ENCODE results near the gene LEF1. TPM values are rescaled to one million over a fixed set of nuclear protein-coding genes. Genes with fewer than 3 reads are reported as not detected.

LEF1 gene
- total RNA-seq, 2 experiments from 2014 or later, result 281 to 309 TPM

GRCh38 chr4:108094923-108095482 lies 73.7 kb downstream of the LEF1 start:
- H3K9me3 Mint-ChIP-seq, result no peaks in the 10 kb centered on the region
- DNase-seq, result no peak
- H3K4me1 Mint-ChIP-seq, result peaks cover 78% of the 10 kb centered on the region
- H3K36me3 Mint-ChIP-seq, result peaks cover 44% of the 10 kb centered on the region
- H3K27me3 Mint-ChIP-seq, result no peaks in the 10 kb centered on the region
- POLR2A ChIA-PET, result interaction anchor here (1.4 to 2.3 kb wide), 4 partner anchors 8 to 18 kb away, joined by 3 to 10 read pairs (median 5); no protein-coding TSS in a partner anchor
- H3K27ac Mint-ChIP-seq, result peak overlapping the region; percentile 77
- ATAC-seq (ENCODE audit: low read depth), result peak; percentile 19
- H3K4me3 Mint-ChIP-seq, result peak overlapping the region; percentile 53

GRCh38 chr4:108094131-108094530 lies 74.6 kb downstream of the LEF1 start:
- peak overlapping the region; percentile 53 for H3K4me3 Mint-ChIP-seq
- POLR2A ChIA-PET, result interaction anchor here (0.5 to 2.3 kb wide), 8 partner anchors 9 to 73 kb away, joined by 3 to 10 read pairs (median 4); no protein-coding TSS in a partner anchor
- DNase-seq, result no peak
- peak overlapping the region; percentile 77 for H3K27ac Mint-ChIP-seq
- H3K9me3 Mint-ChIP-seq, result no peaks in the 10 kb centered on the region
- H3K4me1 Mint-ChIP-seq, result peaks cover 79% of the 10 kb centered on the region
- H3K27me3 Mint-ChIP-seq, result no peaks in the 10 kb centered on the region
- ATAC-seq (ENCODE audit: low read depth), result no peak
- H3K36me3 Mint-ChIP-seq, result peaks cover 49% of the 10 kb centered on the region

- Mint-ChIP-seq H3K4me1 (peaks cover 76% of the 10 kb centered on the region), H3K27me3 (no peaks in the 10 kb centered on the region), H3K4me3 (peak overlapping the region; percentile 61), H3K36me3 (peaks cover 54% of the 10 kb centered on the region), H3K27ac (peak overlapping the region; percentile 70), H3K9me3 (no peaks in the 10 kb centered on the region)
- ATAC-seq (ENCODE audit: low read depth) (no peak), DNase-seq (no peak)
- POLR2A ChIA-PET, result interaction anchor here (0.7 to 1.3 kb wide), 5 partner anchors 10 to 57 kb away, joined by 3 to 4 read pairs (median 4); no protein-coding TSS in a partner anchor
Observed at GRCh38 chr4:108092288-108092687, 76.4 kb downstream of the LEF1 start.

GRCh38 chr4:108087293-108087967 lies 81.3 kb downstream of the LEF1 start:
- no peak for DNase-seq
- Mint-ChIP-seq H3K4me3 (no peak overlapping the region), H3K27me3 (no peaks in the 10 kb centered on the region), H3K9me3 (no peaks in the 10 kb centered on the region), H3K4me1 (peaks cover 49% of the 10 kb centered on the region), H3K27ac (peak overlapping the region; percentile 65), H3K36me3 (peaks cover 58% of the 10 kb centered on the region)
- POLR2A ChIA-PET, result interaction anchor here (1.2 to 2.9 kb wide), 2 partner anchors 13 to 20 kb away, joined by 3 to 7 read pairs; no protein-coding TSS in a partner anchor
- ATAC-seq (ENCODE audit: low read depth), result no peak

- DNase-seq, result peak; percentile 52
Observed at GRCh38 chr4:108081256-108081655, 87.5 kb downstream of the LEF1 start.

GRCh38 chr4:108080747-108081146 lies 88.0 kb downstream of the LEF1 start:
- POLR2A ChIA-PET, result interaction anchor here (0.6 to 2.0 kb wide), 9 partner anchors 13 to 92 kb away, joined by 3 to 10 read pairs (median 4); no protein-coding TSS in a partner anchor
- H3K4me3 Mint-ChIP-seq, result peak overlapping the region; percentile 80

More at GRCh38 chr4:108081256-108081655, 87.5 kb downstream of the LEF1 start:
- peaks cover 62% of the 10 kb centered on the region for H3K36me3 Mint-ChIP-seq
- no peaks in the 10 kb centered on the region for H3K27me3 Mint-ChIP-seq
- H3K27ac Mint-ChIP-seq, result peak overlapping the region; percentile 92
- peak overlapping the region; percentile 80 for H3K4me3 Mint-ChIP-seq
- H3K9me3 Mint-ChIP-seq, result no peaks in the 10 kb centered on the region
- ATAC-seq (ENCODE audit: low read depth), result peak; percentile 70
- H3K4me1 Mint-ChIP-seq, result peaks cover 47% of the 10 kb centered on the region
- POLR2A ChIA-PET, result interaction anchor here (0.6 to 2.0 kb wide), 5 partner anchors 17 to 91 kb away, joined by 3 to 9 read pairs (median 6); no protein-coding TSS in a partner anchor

GRCh38 chr4:108078024-108078733 lies 90.6 kb downstream of the LEF1 start:
- H3K27ac Mint-ChIP-seq, result peak overlapping the region; percentile 87
- H3K9me3 Mint-ChIP-seq, result no peaks in the 10 kb centered on the region
- POLR2A ChIA-PET, result interaction anchor here (0.8 kb wide), 1 partner anchor 29 kb away, joined by 3 read pairs; no protein-coding TSS in a partner anchor
- ATAC-seq (ENCODE audit: low read depth), result no peak
- H3K27me3 Mint-ChIP-seq, result no peaks in the 10 kb centered on the region
- DNase-seq, result no peak
- H3K4me1 Mint-ChIP-seq, result peaks cover 47% of the 10 kb centered on the region
- no peak overlapping the region for H3K4me3 Mint-ChIP-seq
- H3K36me3 Mint-ChIP-seq, result peaks cover 61% of the 10 kb centered on the region

More at GRCh38 chr4:108080747-108081146, 88.0 kb downstream of the LEF1 start:
- DNase-seq (peak; percentile 57), ATAC-seq (ENCODE audit: low read depth) (peak; percentile 73)
- H3K4me1 Mint-ChIP-seq, result peaks cover 46% of the 10 kb centered on the region
- no peaks in the 10 kb centered on the region for H3K27me3 Mint-ChIP-seq
- H3K36me3 Mint-ChIP-seq, result peaks cover 60% of the 10 kb centered on the region
- peak overlapping the region; percentile 92 for H3K27ac Mint-ChIP-seq
- H3K9me3 Mint-ChIP-seq, result no peaks in the 10 kb centered on the region

- POLR2A ChIA-PET, result interaction anchor here (0.6 to 1.9 kb wide), 11 partner anchors 29 to 701 kb away, joined by 3 to 8 read pairs (median 4); no protein-coding TSS in a partner anchor
Observed at GRCh38 chr4:108072300-108072699, 96.4 kb downstream of the LEF1 start.

GRCh38 chr4:108070775-108071174 lies 98.0 kb downstream of the LEF1 start:
- ATAC-seq (ENCODE audit: low read depth), result peak; percentile 37
- peaks cover 56% of the 10 kb centered on the region for H3K36me3 Mint-ChIP-seq
- H3K27me3 Mint-ChIP-seq, result no peaks in the 10 kb centered on the region
- H3K9me3 Mint-ChIP-seq, result no peaks in the 10 kb centered on the region
- POLR2A ChIA-PET, result interaction anchor here (0.8 to 1.6 kb wide), 2 partner anchors 12 to 47 kb away, joined by 3 to 4 read pairs; no protein-coding TSS in a partner anchor
- H3K4me1 Mint-ChIP-seq, result peaks cover 50% of the 10 kb centered on the region
- no peak for DNase-seq
- peak overlapping the region; percentile 80 for H3K27ac Mint-ChIP-seq
- H3K4me3 Mint-ChIP-seq, result peak overlapping the region; percentile 58

More at GRCh38 chr4:108072300-108072699, 96.4 kb downstream of the LEF1 start:
- Mint-ChIP-seq H3K4me1 (peaks cover 45% of the 10 kb centered on the region), H3K9me3 (no peaks in the 10 kb centered on the region), H3K27ac (peak overlapping the region; percentile 88), H3K36me3 (peaks cover 52% of the 10 kb centered on the region), H3K4me3 (peak overlapping the region; percentile 73), H3K27me3 (no peaks in the 10 kb centered on the region)
- DNase-seq (peak; percentile 69), ATAC-seq (ENCODE audit: low read depth) (peak; percentile 87)

- no peak for ATAC-seq (ENCODE audit: low read depth)
- no peak for DNase-seq
- Mint-ChIP-seq H3K36me3 (peaks cover 54% of the 10 kb centered on the region), H3K4me1 (peaks cover 51% of the 10 kb centered on the region), H3K27me3 (no peaks in the 10 kb centered on the region), H3K9me3 (no peaks in the 10 kb centered on the region), H3K4me3 (no peak overlapping the region), H3K27ac (no peak overlapping the region)
- POLR2A ChIA-PET, result interaction anchor here (0.6 to 1.4 kb wide), 2 partner anchors 44 to 399 kb away, joined by 3 read pairs; no protein-coding TSS in a partner anchor
Observed at GRCh38 chr4:108068442-108068841, 100.3 kb downstream of the LEF1 start.

- DNase-seq, result no peak
- Mint-ChIP-seq H3K4me3 (no peak overlapping the region), H3K4me1 (peaks cover 34% of the 10 kb centered on the region), H3K27me3 (no peaks in the 10 kb centered on the region), H3K9me3 (no peaks in the 10 kb centered on the region), H3K36me3 (peaks cover 43% of the 10 kb centered on the region), H3K27ac (peak overlapping the region; percentile 74)
- ATAC-seq (ENCODE audit: low read depth), result no peak
- POLR2A ChIA-PET, result no interaction called here
Observed at GRCh38 chr4:108060686-108061321, 107.9 kb downstream of the LEF1 start.

GRCh38 chr4:108060164-108060563 lies 108.6 kb downstream of the LEF1 start:
- no peak for DNase-seq
- peaks cover 36% of the 10 kb centered on the region for H3K4me1 Mint-ChIP-seq
- H3K9me3 Mint-ChIP-seq, result no peaks in the 10 kb centered on the region
- no peaks in the 10 kb centered on the region for H3K27me3 Mint-ChIP-seq
- peaks cover 42% of the 10 kb centered on the region for H3K36me3 Mint-ChIP-seq
- no peak for ATAC-seq (ENCODE audit: low read depth)
- H3K27ac Mint-ChIP-seq, result no peak overlapping the region
- H3K4me3 Mint-ChIP-seq, result no peak overlapping the region
- POLR2A ChIA-PET, result interaction anchor here (1.0 kb wide), 1 partner anchor 9 kb away, joined by 7 read pairs; no protein-coding TSS in a partner anchor
